ENCODE data around the gene DDX31.

The DDX31 gene

DNA sequence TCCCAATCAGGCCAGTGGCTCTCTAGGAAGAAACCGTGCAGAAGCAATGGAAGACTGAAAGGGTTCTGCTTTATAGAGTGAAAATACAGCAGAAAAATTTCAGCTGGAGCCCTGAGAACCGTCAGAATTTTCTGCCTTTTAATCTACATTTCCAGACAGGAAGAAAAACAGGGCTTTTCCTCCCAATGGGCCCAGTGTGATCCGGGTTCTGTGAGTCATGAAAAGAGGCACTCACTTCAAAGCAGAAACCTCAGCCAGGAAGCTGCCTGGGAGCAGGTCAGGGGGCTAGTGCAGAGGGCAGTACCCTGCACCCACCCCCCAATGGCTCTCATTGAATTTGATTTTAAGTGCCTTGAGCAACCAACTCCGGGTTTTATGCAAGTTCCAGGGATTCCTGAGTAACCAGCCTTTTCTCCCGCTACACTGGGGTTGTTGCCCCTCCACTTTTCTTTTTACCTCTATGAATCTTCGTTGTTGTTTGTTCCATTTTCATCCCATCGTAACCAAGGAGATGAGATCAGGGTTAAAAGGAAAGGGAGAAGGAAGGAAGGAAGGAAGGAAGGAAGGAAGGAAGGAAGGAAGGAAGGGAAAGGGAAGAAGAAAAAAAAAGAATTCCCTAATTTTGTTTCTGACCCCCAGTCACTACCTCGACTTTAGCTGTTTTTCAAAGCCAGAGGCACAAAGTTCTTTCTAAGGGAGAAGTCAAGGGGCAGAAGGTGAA, 86.0 kb downstream of the DDX31 start:
- ChIA-PET CTCF (interaction anchor here (1.1 kb wide), 1 partner anchor 9 kb away, joined by 3 read pairs; no protein-coding TSS in a partner anchor), POLR2A (no interaction called here)
- DNase-seq (ENCODE audit: extremely low spot score) = no peak
- TF ChIP-seq, protein P1, sequence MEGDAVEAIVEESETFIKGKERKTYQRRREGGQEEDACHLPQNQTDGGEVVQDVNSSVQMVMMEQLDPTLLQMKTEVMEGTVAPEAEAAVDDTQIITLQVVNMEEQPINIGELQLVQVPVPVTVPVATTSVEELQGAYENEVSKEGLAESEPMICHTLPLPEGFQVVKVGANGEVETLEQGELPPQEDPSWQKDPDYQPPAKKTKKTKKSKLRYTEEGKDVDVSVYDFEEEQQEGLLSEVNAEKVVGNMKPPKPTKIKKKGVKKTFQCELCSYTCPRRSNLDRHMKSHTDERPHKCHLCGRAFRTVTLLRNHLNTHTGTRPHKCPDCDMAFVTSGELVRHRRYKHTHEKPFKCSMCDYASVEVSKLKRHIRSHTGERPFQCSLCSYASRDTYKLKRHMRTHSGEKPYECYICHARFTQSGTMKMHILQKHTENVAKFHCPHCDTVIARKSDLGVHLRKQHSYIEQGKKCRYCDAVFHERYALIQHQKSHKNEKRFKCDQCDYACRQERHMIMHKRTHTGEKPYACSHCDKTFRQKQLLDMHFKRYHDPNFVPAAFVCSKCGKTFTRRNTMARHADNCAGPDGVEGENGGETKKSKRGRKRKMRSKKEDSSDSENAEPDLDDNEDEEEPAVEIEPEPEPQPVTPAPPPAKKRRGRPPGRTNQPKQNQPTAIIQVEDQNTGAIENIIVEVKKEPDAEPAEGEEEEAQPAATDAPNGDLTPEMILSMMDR (IDR thresholded peaks at IDR 0.05; ENCODE audit: control extremely low read depth, extremely low read depth, low read depth, missing control alignments) = no peak

DNA sequence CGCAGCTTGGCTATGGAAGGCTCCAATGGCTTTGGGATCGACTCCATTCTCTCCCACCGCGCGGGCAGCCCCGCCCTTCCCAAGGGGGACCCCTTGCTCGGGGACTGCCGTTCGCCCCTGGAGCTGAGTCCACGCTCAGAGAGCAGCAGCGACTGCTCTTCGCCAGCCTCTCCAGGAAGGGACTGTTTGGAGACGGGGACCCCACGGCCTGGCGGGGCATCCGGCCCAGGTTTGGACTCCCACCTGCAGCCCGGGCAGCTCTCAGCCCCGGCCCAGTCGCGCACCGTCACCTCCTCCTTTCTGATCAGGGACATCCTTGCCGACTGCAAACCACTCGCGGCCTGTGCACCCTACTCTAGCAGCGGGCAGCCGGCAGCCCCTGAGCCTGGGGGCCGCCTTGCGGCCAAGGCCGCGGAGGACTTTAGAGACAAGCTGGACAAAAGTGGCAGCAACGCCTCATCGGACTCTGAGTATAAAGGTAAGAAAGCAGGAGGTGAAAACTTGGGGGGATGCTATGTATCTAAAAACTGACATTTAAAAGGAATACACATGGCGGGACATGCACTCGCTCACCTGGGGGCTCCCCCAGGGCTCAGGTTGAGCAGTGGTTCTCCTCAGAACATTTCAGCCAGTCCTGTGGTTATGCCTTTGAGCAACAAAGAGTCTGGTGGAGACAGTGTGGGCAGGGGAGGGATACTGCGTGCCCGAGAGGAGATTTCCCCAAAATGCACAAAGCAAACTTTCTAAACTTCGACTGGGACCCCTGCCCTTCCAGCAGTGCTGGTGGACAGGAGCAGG, 86.8 kb downstream of the DDX31 start:
- CTCF ChIA-PET = interaction anchor here (1.1 kb wide), 1 partner anchor 8 kb away, joined by 3 read pairs; no protein-coding TSS in a partner anchor
- TF ChIP-seq, protein P1 (IDR thresholded peaks at IDR 0.05; ENCODE audit: control extremely low read depth, extremely low read depth, low read depth, missing control alignments) = no peak
- DNase-seq (ENCODE audit: extremely low spot score) = no peak
- POLR2A ChIA-PET = no interaction called here

DNA sequence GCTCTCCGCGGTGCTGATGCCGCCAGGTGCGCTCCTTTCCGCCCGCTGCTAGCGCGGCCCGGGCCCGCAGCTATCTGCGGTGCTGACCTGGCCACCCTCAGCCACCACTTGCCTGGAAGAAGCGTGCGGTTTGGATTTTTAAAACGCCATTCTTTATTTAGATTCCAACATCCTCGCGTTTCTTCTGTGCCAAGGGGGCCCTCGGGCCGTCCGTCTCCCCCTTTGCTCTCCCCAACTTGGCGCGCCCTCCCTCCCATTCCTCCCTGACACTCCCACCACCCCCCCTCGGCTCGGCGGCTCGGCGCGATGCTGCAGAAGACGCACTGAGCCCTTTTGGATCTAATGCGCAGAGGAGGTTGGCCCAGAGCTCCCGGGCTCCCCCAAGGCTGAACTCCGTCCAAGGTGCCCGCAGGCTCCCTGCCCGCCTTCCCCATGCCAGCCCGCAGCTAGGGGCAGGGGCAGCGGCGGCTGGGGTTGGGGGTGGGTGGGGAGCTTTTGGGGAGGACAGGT, 87.5 kb downstream of the DDX31 start, which contains the start of gene BARHL1:
Gene BARHL1 (plus strand): TSS at position 331 of the 510 bp plus-strand sequence. CDS start 192 bp downstream, outside the sequence.
- TF ChIP-seq, protein P1 (IDR thresholded peaks at IDR 0.05; ENCODE audit: control extremely low read depth, extremely low read depth, low read depth, missing control alignments) = no peak
- DNase-seq (ENCODE audit: extremely low spot score) = no peak
- ChIA-PET POLR2A (interaction anchor here (0.7 kb wide), 1 partner anchor 331 kb away, joined by 3 read pairs; no protein-coding TSS in a partner anchor), CTCF (no interaction called here)

DNA sequence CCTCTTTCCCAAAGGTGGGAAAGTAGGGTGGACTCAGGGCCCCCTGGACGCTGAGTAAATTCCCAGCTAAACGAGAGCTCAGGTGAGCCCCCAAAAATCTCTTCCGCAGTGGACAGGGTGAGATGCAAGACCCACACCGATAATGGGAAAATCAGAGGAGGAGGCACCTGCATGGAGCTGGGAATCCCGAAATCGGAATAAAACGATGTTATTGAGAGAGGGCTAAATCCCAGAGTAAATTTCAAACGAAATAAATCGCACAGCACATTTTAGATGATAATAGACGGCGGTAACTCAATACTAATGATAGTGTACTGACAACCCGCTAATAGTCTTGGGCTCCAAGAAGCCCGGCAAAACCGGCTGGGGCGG, 90.4 kb downstream of the DDX31 start:
- TF ChIP-seq, protein P1 (IDR thresholded peaks at IDR 0.05; ENCODE audit: control extremely low read depth, extremely low read depth, low read depth, missing control alignments) = no peak
- no peak for DNase-seq (ENCODE audit: extremely low spot score)
- CTCF ChIA-PET = no interaction called here
- POLR2A ChIA-PET = no interaction called here

DNA sequence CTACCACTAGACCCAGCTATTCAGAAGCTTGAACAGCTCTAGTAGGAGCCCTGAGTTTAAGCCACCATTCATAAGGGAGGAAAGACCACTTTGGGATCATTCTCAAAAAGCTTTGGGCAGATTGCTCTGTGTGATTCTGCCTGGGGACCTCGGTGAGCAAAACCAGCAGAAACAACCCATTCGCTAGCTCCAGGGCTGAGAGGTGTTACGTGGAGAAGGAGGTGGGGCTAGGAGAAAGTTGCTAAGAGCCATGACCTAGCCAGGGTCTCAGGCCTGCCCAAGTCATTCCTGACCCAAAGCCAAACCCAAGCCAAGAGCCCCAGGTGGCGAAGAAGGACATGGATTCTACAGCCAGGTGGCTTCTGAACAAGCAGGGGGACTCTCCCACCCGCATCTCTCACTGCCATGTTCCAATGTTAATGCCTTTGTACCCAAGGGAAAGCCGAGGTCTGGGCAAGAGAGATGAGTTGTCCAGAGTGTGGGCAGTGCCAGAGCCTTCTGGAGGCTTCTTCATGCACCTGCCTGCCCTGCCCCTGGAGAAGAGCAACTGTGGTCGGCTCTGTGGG, 91.3 kb downstream of the DDX31 start:
- ChIA-PET POLR2A (no interaction called here), CTCF (interaction anchor here (1.0 kb wide), 1 partner anchor 71 kb away, joined by 4 read pairs; no protein-coding TSS in a partner anchor)
- TF ChIP-seq, protein P1 (IDR thresholded peaks at IDR 0.05; ENCODE audit: control extremely low read depth, extremely low read depth, low read depth, missing control alignments) = no peak
- DNase-seq (ENCODE audit: extremely low spot score) = no peak

DNA sequence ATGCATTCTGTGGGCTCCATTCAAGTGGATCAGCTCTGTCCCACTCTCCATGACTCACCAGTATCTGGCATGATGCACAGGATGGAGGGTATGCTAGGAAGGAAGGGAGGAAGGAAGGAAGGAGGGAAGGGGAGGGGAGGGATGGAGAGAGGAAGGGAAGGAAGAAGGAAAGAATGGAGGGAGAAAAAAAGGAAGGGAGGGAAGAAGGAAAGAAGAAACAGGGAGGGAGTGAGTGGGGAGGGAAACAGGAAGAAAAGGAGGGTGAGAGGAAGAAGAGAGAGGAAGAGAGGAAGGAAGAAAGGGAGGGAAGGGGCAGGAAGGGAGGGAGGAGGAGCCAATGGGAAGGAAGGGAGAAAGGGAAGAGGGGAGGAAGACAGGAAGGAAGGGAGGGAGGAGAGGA, 92.7 kb downstream of the DDX31 start:
- ChIA-PET POLR2A (interaction anchor here (0.7 kb wide), 1 partner anchor 1213 kb away, joined by 10 read pairs; no protein-coding TSS in a partner anchor), CTCF (interaction anchor here (1.0 to 3.7 kb wide), 2 partner anchors 165 to 341 kb away, joined by 3 to 17 read pairs; no protein-coding TSS in a partner anchor)
- TF ChIP-seq, protein P1 (IDR thresholded peaks at IDR 0.05; ENCODE audit: control extremely low read depth, extremely low read depth, low read depth, missing control alignments) = no peak
- no peak for DNase-seq (ENCODE audit: extremely low spot score)

Data from GM10248 (cell line).